HUES64 (cell line): ENCODE data around the gene NKX6-1.

ENCODE experiments used
- H3K27ac ChIP-seq: 2 replicates; pipeline ENCODE4 v1.7.0; 2013; ENCODE audit warnings: low read depth, low read length, inconsistent platforms
- H3K27me3 ChIP-seq: 2 replicates; pipeline ENCODE4 v1.6.1; 2013; ENCODE audit warnings: mild to moderate bottlenecking, low read length; ENCODE audit not compliant: insufficient read depth
- H3K36me3 ChIP-seq: 2 replicates; pipeline ENCODE4 v1.6.1; 2013; ENCODE audit warnings: mild to moderate bottlenecking, low read length; ENCODE audit not compliant: insufficient read depth
- H3K4me1 ChIP-seq: 2 replicates; pipeline ENCODE4 v1.6.1; 2013; ENCODE audit warnings: mild to moderate bottlenecking, low read length, moderate library complexity; ENCODE audit not compliant: insufficient read depth
- H3K4me3 ChIP-seq: 2 replicates; pipeline ENCODE4 v1.5.1; 2013; ENCODE audit warnings: mild to moderate bottlenecking, low read length, moderate library complexity
- H3K9ac ChIP-seq: 2 replicates; pipeline ENCODE4 v1.6.1; 2013; ENCODE audit warnings: mild to moderate bottlenecking, low read depth, low read length
- H3K9me3 ChIP-seq: 2 replicates; pipeline ENCODE4 v1.6.1; 2013; ENCODE audit warnings: low read depth, low read length; ENCODE audit not compliant: insufficient read depth
- WGBS: fragments of 150-250, 120-280 bp; methylation state at CpG from one replicate; pipeline ENCODE4 v1.1.7; 2013; ENCODE audit warnings: missing lambda C conversion rate; 5-methylcytosine and 5-hydroxymethylcytosine counted together

NKX6-1 gene

GRCh38 chr4:84474107-84474506, 25.0 kb downstream of the NKX6-1 start:
- no peak overlapping the region for H3K9ac ChIP-seq
- no peaks in the 10 kb centered on the region for H3K36me3 ChIP-seq
- no peak overlapping the region for H3K4me3 ChIP-seq
- H3K9me3 ChIP-seq: no peaks in the 10 kb centered on the region
- no peak overlapping the region for H3K27ac ChIP-seq
- peaks cover 12% of the 10 kb centered on the region for H3K27me3 ChIP-seq
- H3K4me1 ChIP-seq: 0 out of 2 replicates have a peak, but pooled peaks cover 3% of the 10 kb centered on the region

- no peak overlapping the region for H3K4me3 ChIP-seq
- H3K27ac ChIP-seq: no peak overlapping the region
- no peaks in the 10 kb centered on the region for H3K27me3 ChIP-seq
- no peak overlapping the region for H3K9ac ChIP-seq
- no peaks in the 10 kb centered on the region for H3K9me3 ChIP-seq
- H3K4me1 ChIP-seq: 0 out of 2 replicates have a peak, but pooled peaks cover 9% of the 10 kb centered on the region
- no peaks in the 10 kb centered on the region for H3K36me3 ChIP-seq
Measured at GRCh38 chr4:84472154-84472553, 26.9 kb downstream of the NKX6-1 start.

GRCh38 chr4:84470204-84470785, 28.8 kb downstream of the NKX6-1 start:
- no peak overlapping the region for H3K27ac ChIP-seq
- 54% methylated on average over 4 of the region's 4 CpGs for WGBS

GRCh38 chr4:84467601-84468000, 31.5 kb downstream of the NKX6-1 start:
- no peaks in the 10 kb centered on the region for H3K27me3 ChIP-seq
- no peak overlapping the region for H3K9ac ChIP-seq
- H3K27ac ChIP-seq: no peak overlapping the region
- H3K4me3 ChIP-seq: no peak overlapping the region
- H3K4me1 ChIP-seq: 0 out of 2 replicates have a peak, but pooled peaks cover 6% of the 10 kb centered on the region
- H3K9me3 ChIP-seq: no peaks in the 10 kb centered on the region
- no peaks in the 10 kb centered on the region for H3K36me3 ChIP-seq
- no CpG with 5 or more reads among the region's 3 CpGs for WGBS

More at GRCh38 chr4:84470204-84470785, 28.8 kb downstream of the NKX6-1 start:
- Histone ChIP-seq H3K4me3 (no peak overlapping the region), H3K27me3 (no peaks in the 10 kb centered on the region), H3K36me3 (no peaks in the 10 kb centered on the region), H3K4me1 (0 out of 2 replicates have a peak, but pooled peaks cover 9% of the 10 kb centered on the region), H3K9me3 (no peaks in the 10 kb centered on the region), H3K9ac (no peak overlapping the region)

- H3K4me3 ChIP-seq: no peak overlapping the region
- no peak overlapping the region for H3K27ac ChIP-seq
- WGBS: 86% methylated on average over 1 of the region's 1 CpG
- H3K27me3 ChIP-seq: no peaks in the 10 kb centered on the region
- H3K9me3 ChIP-seq: no peaks in the 10 kb centered on the region
- H3K4me1 ChIP-seq: peaks cover 6% of the 10 kb centered on the region; the same call in 1 of the 2 replicates
- H3K36me3 ChIP-seq: no peaks in the 10 kb centered on the region
- H3K9ac ChIP-seq: no peak overlapping the region
Measured at GRCh38 chr4:84459783-84460182, 39.3 kb downstream of the NKX6-1 start.

- peaks cover 6% of the 10 kb centered on the region; the same call in 1 of the 2 replicates for H3K4me1 ChIP-seq
Measured at GRCh38 chr4:84456157-84456556, 42.9 kb downstream of the NKX6-1 start.

GRCh38 chr4:84455697-84456096, 43.4 kb downstream of the NKX6-1 start:
- no peak overlapping the region for H3K9ac ChIP-seq
- H3K4me3 ChIP-seq: no peak overlapping the region
- no peak overlapping the region for H3K27ac ChIP-seq
- H3K36me3 ChIP-seq: no peaks in the 10 kb centered on the region
- no peaks in the 10 kb centered on the region for H3K27me3 ChIP-seq
- peaks cover 6% of the 10 kb centered on the region; the same call in 1 of the 2 replicates for H3K4me1 ChIP-seq
- H3K9me3 ChIP-seq: no peaks in the 10 kb centered on the region
- 86% methylated on average over 3 of the region's 3 CpGs for WGBS

More at GRCh38 chr4:84456157-84456556, 42.9 kb downstream of the NKX6-1 start:
- Histone ChIP-seq H3K27ac (no peak overlapping the region), H3K36me3 (no peaks in the 10 kb centered on the region), H3K4me3 (no peak overlapping the region), H3K9me3 (no peaks in the 10 kb centered on the region), H3K9ac (no peak overlapping the region), H3K27me3 (no peaks in the 10 kb centered on the region)
- 87% methylated on average over 4 of the region's 4 CpGs for WGBS

GRCh38 chr4:84451546-84451945, 47.5 kb downstream of the NKX6-1 start:
- peaks cover 6% of the 10 kb centered on the region; the same call in 1 of the 2 replicates for H3K4me1 ChIP-seq
- H3K36me3 ChIP-seq: no peaks in the 10 kb centered on the region
- no peak overlapping the region for H3K4me3 ChIP-seq
- no peaks in the 10 kb centered on the region for H3K27me3 ChIP-seq
- H3K9ac ChIP-seq: no peak overlapping the region
- 41% methylated on average over 3 of the region's 3 CpGs for WGBS
- no peaks in the 10 kb centered on the region for H3K9me3 ChIP-seq
- no peak overlapping the region for H3K27ac ChIP-seq

- Histone ChIP-seq H3K4me3 (no peak overlapping the region), H3K9me3 (no peaks in the 10 kb centered on the region), H3K27ac (no peak overlapping the region), H3K4me1 (no peaks in the 10 kb centered on the region), H3K9ac (no peak overlapping the region), H3K36me3 (no peaks in the 10 kb centered on the region), H3K27me3 (no peaks in the 10 kb centered on the region)
- WGBS: 95% methylated on average over 4 of the region's 5 CpGs
Measured at GRCh38 chr4:84443523-84443922, 55.6 kb downstream of the NKX6-1 start.

- Histone ChIP-seq H3K36me3 (no peaks in the 10 kb centered on the region), H3K9ac (no peak overlapping the region), H3K27me3 (no peaks in the 10 kb centered on the region), H3K9me3 (no peaks in the 10 kb centered on the region), H3K4me1 (no peaks in the 10 kb centered on the region), H3K4me3 (no peak overlapping the region), H3K27ac (no peak overlapping the region)
- 81% methylated on average over 2 of the region's 2 CpGs for WGBS
Measured at GRCh38 chr4:84442778-84443177, 56.3 kb downstream of the NKX6-1 start.
